ENCODE measurements around the gene OTOR. TPM values are rescaled to one million over a fixed set of nuclear protein-coding genes. Genes with fewer than 3 reads are reported as not detected.

Gene OTOR
- total RNA-seq, 1 donor from 2014 or later, result not detected

DNA sequence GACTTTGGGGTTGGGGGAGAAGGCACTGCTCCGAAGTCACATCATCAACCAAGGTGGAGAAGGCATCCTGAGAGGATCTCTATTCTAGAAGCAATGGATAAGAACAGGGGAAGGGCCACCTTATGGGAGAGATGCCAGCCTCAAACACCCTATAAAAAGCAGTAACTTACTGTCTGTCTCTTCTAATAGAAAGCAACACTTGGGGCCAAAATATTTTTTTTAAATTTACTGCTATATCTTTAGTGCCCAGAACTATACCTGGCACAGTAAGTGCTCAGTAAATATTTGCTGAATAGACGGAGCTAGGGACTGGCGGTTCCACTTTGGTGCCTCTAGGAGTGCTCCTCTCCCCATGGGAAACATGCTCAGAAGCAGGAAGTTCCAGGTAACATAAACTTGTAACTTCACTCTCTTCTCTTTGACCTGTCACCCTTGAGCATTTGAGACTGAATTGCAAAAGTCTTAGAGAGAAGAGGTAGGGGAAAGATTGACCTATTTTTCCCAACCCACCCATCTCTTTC, 807 bp upstream of the OTOR start:
- peaks cover 33% of the 10 kb centered on the region for H3K27me3 ChIP-seq (ENCODE audit: low read depth)
- intact Hi-C loops (cut with micrococcal nuclease), result no loop called here
- no peak overlapping the region for H3K27ac ChIP-seq (replicated peaks)
- H3K36me3 ChIP-seq, result peaks cover 4% of the 10 kb centered on the region
- no peak for DNase-seq
- TF ChIP-seq CTCF (IDR thresholded peaks at IDR 0.05; ENCODE audit: borderline replicate concordance), result no peak
- no peaks in the 10 kb centered on the region for H3K9me3 ChIP-seq (replicated peaks)
- no peak overlapping the region for H3K4me3 ChIP-seq
- no peaks in the 10 kb centered on the region for H3K4me1 ChIP-seq

GRCh38 chr20:16749573-16749972, 1.4 kb downstream of the OTOR start:
- Histone ChIP-seq H3K9me3 (replicated peaks) (no peaks in the 10 kb centered on the region), H3K36me3 (no peaks in the 10 kb centered on the region), H3K4me3 (no peak overlapping the region), H3K27me3 (ENCODE audit: low read depth) (peaks cover 36% of the 10 kb centered on the region), H3K27ac (replicated peaks) (no peak overlapping the region), H3K4me1 (no peaks in the 10 kb centered on the region)
- intact Hi-C loops (cut with micrococcal nuclease), result no loop called here
- DNase-seq, result no peak
- no peak for TF ChIP-seq CTCF (IDR thresholded peaks at IDR 0.05; ENCODE audit: borderline replicate concordance)

- DNase-seq, result no peak
- no peaks in the 10 kb centered on the region for H3K9me3 ChIP-seq (replicated peaks)
- H3K4me3 ChIP-seq, result no peak overlapping the region
- intact Hi-C loops (cut with micrococcal nuclease), result no loop called here
- H3K4me1 ChIP-seq, result no peaks in the 10 kb centered on the region
- no peak overlapping the region for H3K27ac ChIP-seq (replicated peaks)
- peaks cover 32% of the 10 kb centered on the region for H3K27me3 ChIP-seq (ENCODE audit: low read depth)
- TF ChIP-seq CTCF (IDR thresholded peaks at IDR 0.05; ENCODE audit: borderline replicate concordance), result no peak
- no peaks in the 10 kb centered on the region for H3K36me3 ChIP-seq
Measured at GRCh38 chr20:16752082-16752481, 3.9 kb downstream of the OTOR start.

GRCh38 chr20:16752901-16753300, 4.7 kb downstream of the OTOR start:
- H3K27me3 ChIP-seq (ENCODE audit: low read depth), result peaks cover 32% of the 10 kb centered on the region
- no peaks in the 10 kb centered on the region for H3K9me3 ChIP-seq (replicated peaks)
- no peak for TF ChIP-seq CTCF (IDR thresholded peaks at IDR 0.05; ENCODE audit: borderline replicate concordance)
- DNase-seq, result no peak
- no peak overlapping the region for H3K4me3 ChIP-seq
- no peaks in the 10 kb centered on the region for H3K36me3 ChIP-seq
- no peak overlapping the region for H3K27ac ChIP-seq (replicated peaks)
- intact Hi-C loops (cut with micrococcal nuclease), result no loop called here
- H3K4me1 ChIP-seq, result no peaks in the 10 kb centered on the region

DNA sequence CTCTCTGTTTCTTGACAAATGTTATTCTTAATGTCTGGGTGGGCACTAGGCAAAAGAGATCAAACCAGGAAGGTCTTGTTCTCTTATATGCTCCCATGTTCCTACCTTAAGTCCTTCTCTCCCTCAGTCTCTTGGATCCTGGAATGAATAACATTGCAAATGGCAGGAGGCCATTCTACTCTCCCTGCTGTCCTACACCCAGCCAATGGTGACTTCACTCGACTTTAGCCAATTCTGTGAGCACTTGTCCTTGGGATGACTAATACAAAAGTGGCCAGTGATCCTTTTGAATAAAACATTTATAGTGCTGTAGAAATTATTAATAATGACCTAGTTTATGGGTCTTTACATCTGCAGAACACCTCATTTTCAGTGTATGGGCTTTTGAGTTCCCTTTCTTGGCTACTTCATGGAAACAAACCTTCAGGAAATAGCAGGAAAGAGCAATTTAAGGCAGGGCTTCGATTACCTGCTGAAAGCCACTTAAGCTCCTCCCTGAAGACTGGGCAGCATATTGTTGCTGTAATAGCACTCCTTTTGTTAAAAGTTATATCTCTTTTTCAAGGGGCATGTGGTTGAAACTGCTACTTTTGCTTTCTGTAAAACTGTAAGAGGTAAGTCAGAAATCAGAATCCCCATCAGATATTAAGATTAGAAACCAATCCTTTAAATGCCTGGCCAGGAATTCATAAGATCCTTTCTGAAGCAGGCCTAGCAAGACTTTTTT, 10.5 kb downstream of the OTOR start:
- H3K4me3 ChIP-seq, result no peak overlapping the region
- no peaks in the 10 kb centered on the region for H3K9me3 ChIP-seq (replicated peaks)
- no peak for DNase-seq
- H3K4me1 ChIP-seq, result peaks cover 10% of the 10 kb centered on the region
- no peaks in the 10 kb centered on the region for H3K36me3 ChIP-seq
- H3K27ac ChIP-seq (replicated peaks), result no peak overlapping the region
- no peak for TF ChIP-seq CTCF (IDR thresholded peaks at IDR 0.05; ENCODE audit: borderline replicate concordance)
- intact Hi-C loops (cut with micrococcal nuclease), result no loop called here
- peaks cover 8% of the 10 kb centered on the region for H3K27me3 ChIP-seq (ENCODE audit: low read depth)

All from left ventricle myocardium inferior (tissue), 1 donor.